Naive thymus-derived CD4-positive, alpha-beta T cell (primary cell): Measurements from ENCODE around the gene TIAL1. TPM values are rescaled to one million over a fixed set of nuclear protein-coding genes. Genes with fewer than 3 reads are reported as not detected.
"Not testable (repeated sequence)": the region's sequence is repeated elsewhere in the genome, so short reads cannot be mapped to it uniquely, and the experiment has no call there.

Experiments
- ATAC-seq: fragments of 150-1000 bp; cut with Tn5 transposase; 2 replicates; pipeline ENCODE4 v1.10.0; 2021; ENCODE audit warnings: mild to moderate bottlenecking, moderate library complexity
- CTCF ChIA-PET: fragments of 350-600 bp; sonication (Branson Sonifier 250); formaldehyde crosslinking; loops from one replicate; lab custom pipeline; 2021; ENCODE audit warnings: antibody characterized with exemption; lab: Charles Lee
- POLR2A ChIA-PET: fragments of 350-600 bp; sonication (Branson Sonifier 250); formaldehyde crosslinking; loops from one replicate; lab custom pipeline; 2021; ENCODE audit warnings: antibody characterized with exemption, inconsistent platforms; lab: Charles Lee
- DNase-seq, 9 donors: peaks; one replicate each; pipeline versions ENCODE4 v3.0.0 to v3.0.0-alpha.2; 2020 to 2022; ENCODE audit warnings: mixed read lengths in 1 of 9
- H3K27ac ChIP-seq: one replicate; pipeline ENCODE4 v1.7.0; 2013; ENCODE audit warnings: mild to moderate bottlenecking, low read depth, low read length, moderate library complexity
- H3K27me3 ChIP-seq, 2 donors: one replicate each; pipeline ENCODE4 v1.7.0; 2013; ENCODE audit warnings: low read length in 2 of 2, mild to moderate bottlenecking in 2 of 2, moderate library complexity in 2 of 2; ENCODE audit not compliant: control insufficient read depth in 2 of 2, insufficient read depth in 2 of 2
- H3K36me3 ChIP-seq, 3 experiments: 1 replicate in 2 of 3; 2 replicates in 1 of 3; pipeline ENCODE4 v1.7.0; 2013; ENCODE audit warnings: low read length in 3 of 3, mild to moderate bottlenecking in 3 of 3, moderate library complexity in 1 of 3; ENCODE audit not compliant: insufficient read depth in 3 of 3, control insufficient read depth in 2 of 3
- H3K4me1 ChIP-seq, 2 donors: one replicate each; pipeline ENCODE4 v1.7.0; 2013; ENCODE audit warnings: low read length in 2 of 2, mild to moderate bottlenecking in 2 of 2, moderate library complexity in 1 of 2; ENCODE audit not compliant: control insufficient read depth in 2 of 2, insufficient read depth in 2 of 2
- H3K4me3 ChIP-seq: 2 replicates; pipeline ENCODE4 v1.7.0; 2013; ENCODE audit warnings: mild to moderate bottlenecking, low read length
- H3K9me3 ChIP-seq, 3 experiments: 1 replicate in 2 of 3; 2 replicates in 1 of 3; pipeline ENCODE4 v1.7.0; 2013; ENCODE audit warnings: low read length in 3 of 3; ENCODE audit not compliant: control insufficient read depth in 2 of 3
- H3K27ac Mint-ChIP-seq, 9 donors: one replicate each; pipeline ENCODE4 v1.8.0; 2020 to 2022; ENCODE audit warnings: mixed read lengths in 9 of 9, mild to moderate bottlenecking in 8 of 9, moderate library complexity in 5 of 9, inconsistent platforms in 2 of 9
- H3K27me3 Mint-ChIP-seq, 5 donors: one replicate each; pipeline ENCODE4 v1.8.0; 2021 to 2022; ENCODE audit warnings: mixed read lengths in 5 of 5, mild to moderate bottlenecking in 1 of 5
- H3K36me3 Mint-ChIP-seq, 5 donors: one replicate each; pipeline ENCODE4 v1.8.0; 2020 to 2022; ENCODE audit warnings: mixed read lengths in 5 of 5, mild to moderate bottlenecking in 3 of 5, inconsistent platforms in 1 of 5
- H3K4me1 Mint-ChIP-seq, 7 donors: one replicate each; pipeline ENCODE4 v1.8.0; 2020 to 2022; ENCODE audit warnings: mixed read lengths in 7 of 7, mild to moderate bottlenecking in 3 of 7, inconsistent platforms in 1 of 7
- H3K4me3 Mint-ChIP-seq, 10 donors: one replicate each; pipeline ENCODE4 v1.8.0; 2020 to 2022; ENCODE audit warnings: mild to moderate bottlenecking in 10 of 10, mixed read lengths in 10 of 10, moderate library complexity in 6 of 10, inconsistent platforms in 2 of 10
- H3K9me3 Mint-ChIP-seq, 11 donors: one replicate each; pipeline ENCODE4 v1.8.0; 2020 to 2022; ENCODE audit warnings: mixed read lengths in 11 of 11, mild to moderate bottlenecking in 4 of 11, inconsistent platforms in 1 of 11, moderate library complexity in 1 of 11
- intact Hi-C, 2 donors: fragments of 100-400 bp; cut with micrococcal nuclease; formaldehyde crosslinking; loops; one replicate each; pipeline ENCODE4 v1.15.1; 2023
- polyA plus RNA-seq, 2 donors: library from polyadenylated mRNA; unstranded; fragments of 300-500 nt; fragmentation: Illumina TruSeq; gene quantifications; one replicate each; pipeline ENCODE4 v1.2.3, GENCODE V29; 2021
- total RNA-seq, 6 experiments: library from RNA in 5 of 6; stranded (reverse) in 5 of 6; gene quantifications; 1 replicate in 5 of 6; 2 replicates in 1 of 6; pipeline ENCODE4 v1.2.3 and lab custom pipeline; 2021 to 2026

Gene TIAL1
- total and polyA plus RNA-seq, 7 experiments from 2014 or later: 10.5 to 228 (median 171) TPM

DNA sequence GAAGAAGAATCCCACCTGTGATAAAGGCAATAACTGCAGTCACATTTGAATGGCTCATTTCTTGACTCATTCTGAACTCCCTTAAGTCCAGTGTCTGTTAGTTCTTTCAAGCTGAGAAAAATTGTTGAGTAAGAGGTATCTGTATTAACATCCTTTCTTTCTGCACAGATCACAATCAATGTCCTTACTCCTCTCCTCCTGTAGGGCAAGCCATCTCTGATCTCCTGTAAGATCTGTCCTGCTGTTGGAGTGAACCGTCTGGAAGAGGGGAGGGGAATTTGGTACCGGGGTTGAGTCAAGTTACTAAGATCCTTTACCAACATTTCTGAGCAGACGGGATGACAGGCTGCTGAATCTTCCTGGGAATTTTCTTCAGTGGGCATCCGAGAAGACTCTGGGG, 34.7 kb downstream of the TIAL1 start:
- intact Hi-C loops: no loop called here

DNA sequence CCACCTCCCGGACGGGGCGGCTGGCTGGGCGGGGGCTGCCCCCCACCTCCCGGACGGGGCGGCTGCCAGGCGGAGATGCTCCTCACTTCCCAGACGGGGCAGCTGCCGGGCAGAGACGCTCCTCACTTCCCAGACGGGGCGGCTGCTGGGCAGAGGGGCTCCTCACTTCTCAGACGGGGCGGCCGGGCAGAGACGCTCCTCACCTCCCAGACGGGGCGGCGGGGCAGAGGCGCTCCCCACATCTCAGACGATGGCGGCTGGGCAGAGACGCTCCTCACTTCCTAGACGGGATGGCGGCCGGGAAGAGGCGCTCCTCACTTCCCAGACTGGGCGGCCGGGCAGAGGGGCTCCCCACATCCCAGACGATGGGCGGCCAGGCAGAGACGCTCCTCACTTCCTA, 37.3 kb downstream of the TIAL1 start:
- CTCF ChIA-PET: not testable (repeated sequence)

More for the DNA sequence above, 34.7 kb downstream of the TIAL1 start:
- no peaks in the 10 kb centered on the region for H3K4me1 ChIP-seq
- H3K27me3 ChIP-seq: no peaks in the 10 kb centered on the region
- H3K9me3 Mint-ChIP-seq: no peaks in the 10 kb centered on the region
- CTCF ChIA-PET: no interaction called here
- no peaks in the 10 kb centered on the region for H3K27me3 Mint-ChIP-seq
- no peaks in the 10 kb centered on the region for H3K9me3 ChIP-seq
- DNase-seq: no peak
- POLR2A ChIA-PET: no interaction called here
- no peaks in the 10 kb centered on the region for H3K36me3 ChIP-seq
- no peaks in the 10 kb centered on the region for H3K36me3 Mint-ChIP-seq
- peaks cover 0 to 2% (median 0%) of the 10 kb centered on the region in 7 donors for H3K4me1 Mint-ChIP-seq
- H3K27ac Mint-ChIP-seq: no peak overlapping the region
- no peak overlapping the region for H3K27ac ChIP-seq
- no peak overlapping the region for H3K4me3 ChIP-seq
- no peak overlapping the region for H3K4me3 Mint-ChIP-seq
- no peak for ATAC-seq

DNA sequence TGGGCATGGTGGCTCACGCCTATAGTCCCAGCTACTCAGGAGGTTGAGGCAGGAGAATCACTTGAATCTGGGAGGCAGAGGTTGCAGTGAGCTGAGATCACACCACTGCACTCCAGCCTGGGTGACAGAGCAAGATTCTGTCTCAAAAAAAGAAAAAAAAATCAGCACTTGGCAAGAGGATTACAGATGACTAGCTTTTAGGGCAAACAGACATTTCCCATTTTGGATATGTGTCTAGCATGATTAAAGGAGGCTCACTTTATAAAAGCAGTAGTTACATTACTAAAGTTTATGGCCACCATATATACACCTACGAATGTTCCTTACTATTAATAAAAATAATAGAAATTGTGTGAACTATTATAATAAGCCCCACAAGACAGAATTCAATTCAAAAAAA, 40.7 kb downstream of the TIAL1 start:
- H3K27ac Mint-ChIP-seq, H3K27ac ChIP-seq, POLR2A ChIA-PET, H3K4me3 ChIP-seq, CTCF ChIA-PET, ATAC-seq, intact Hi-C loops, H3K36me3 ChIP-seq, H3K4me3 Mint-ChIP-seq, H3K4me1 Mint-ChIP-seq, H3K27me3 ChIP-seq, H3K4me1 ChIP-seq, DNase-seq, H3K9me3 ChIP-seq, H3K36me3 Mint-ChIP-seq, H3K9me3 Mint-ChIP-seq: not testable (repeated sequence)
- peaks cover 0 to 15% (median 0%) of the 10 kb centered on the region in 5 donors for H3K27me3 Mint-ChIP-seq

More for the DNA sequence above, 37.3 kb downstream of the TIAL1 start:
- H3K27ac ChIP-seq, intact Hi-C loops, H3K4me3 ChIP-seq, H3K36me3 ChIP-seq, H3K9me3 ChIP-seq, H3K9me3 Mint-ChIP-seq, H3K27me3 Mint-ChIP-seq, H3K4me3 Mint-ChIP-seq, H3K27ac Mint-ChIP-seq, DNase-seq, POLR2A ChIA-PET, ATAC-seq, H3K27me3 ChIP-seq, H3K36me3 Mint-ChIP-seq, H3K4me1 ChIP-seq, H3K4me1 Mint-ChIP-seq: not testable (repeated sequence)

DNA sequence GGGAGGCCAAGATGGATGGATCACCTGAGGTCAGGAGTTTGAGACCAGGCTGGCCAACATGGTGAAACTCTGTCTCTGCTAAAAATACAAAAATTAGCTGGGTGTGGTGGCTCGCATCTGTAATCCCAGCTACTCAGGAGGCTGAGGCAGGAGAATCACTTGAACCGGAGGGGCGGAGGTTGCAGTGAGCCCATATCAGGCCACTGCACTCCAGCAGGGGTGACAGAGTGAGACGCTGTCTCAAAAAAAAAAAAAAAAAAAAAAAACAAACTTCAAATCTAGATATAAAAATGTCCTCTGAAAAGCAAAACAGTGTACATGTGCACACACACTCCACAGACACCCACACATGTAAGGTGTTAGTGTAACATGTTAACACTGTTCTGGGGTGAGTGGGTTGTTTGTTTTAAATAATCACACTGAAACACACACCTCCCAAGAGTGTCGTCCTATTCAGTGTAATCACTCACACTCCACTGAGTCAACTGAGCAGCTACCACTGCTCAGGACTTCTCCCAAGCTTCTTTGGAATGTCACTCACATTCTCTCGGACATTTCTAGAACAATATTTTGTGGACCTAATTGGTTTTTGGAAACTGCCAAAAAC, 41.5 kb downstream of the TIAL1 start:
- H3K27me3 ChIP-seq: no peaks in the 10 kb centered on the region
- Mint-ChIP-seq H3K36me3 (no peaks in the 10 kb centered on the region), H3K9me3 (no peaks in the 10 kb centered on the region), H3K4me1 (no peaks in the 10 kb centered on the region), H3K27ac (no peak overlapping the region), H3K4me3 (no peak overlapping the region), H3K27me3 (peaks cover 0 to 19% (median 0%) of the 10 kb centered on the region in 5 donors)
- no peaks in the 10 kb centered on the region for H3K9me3 ChIP-seq
- no peak overlapping the region for H3K4me3 ChIP-seq
- DNase-seq (peak in 1 of 9 donors; percentile 0), ATAC-seq (no peak)
- POLR2A ChIA-PET: interaction anchor here (0.6 kb wide), 1 partner anchor 471 kb away, joined by 3 read pairs; no protein-coding TSS in a partner anchor
- H3K27ac ChIP-seq: no peak overlapping the region
- H3K36me3 ChIP-seq: no peaks in the 10 kb centered on the region
- intact Hi-C loops: no loop called here
- CTCF ChIA-PET: no interaction called here
- no peaks in the 10 kb centered on the region for H3K4me1 ChIP-seq

DNA sequence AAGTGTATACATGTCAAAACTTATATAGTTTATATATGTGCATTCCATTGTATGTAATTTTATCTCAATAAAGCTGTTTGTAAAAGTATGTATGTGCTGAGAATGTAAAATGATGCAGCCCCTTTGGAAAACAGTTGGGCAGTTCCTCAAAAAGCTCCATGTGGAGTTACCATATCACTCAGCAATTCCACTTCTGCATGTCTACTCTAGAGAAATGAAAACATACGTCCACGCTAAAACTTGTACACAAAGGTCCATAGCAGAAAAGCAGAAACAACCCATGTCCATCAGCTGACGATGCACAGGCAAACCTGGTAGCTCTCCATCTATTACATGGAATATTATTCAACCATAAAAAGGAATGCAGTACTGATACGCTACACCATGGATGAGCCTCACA, 45.9 kb downstream of the TIAL1 start:
- no peak overlapping the region for H3K4me3 Mint-ChIP-seq
- H3K27ac Mint-ChIP-seq: no peak overlapping the region
- Histone ChIP-seq H3K4me1 (no peaks in the 10 kb centered on the region), H3K9me3 (no peaks in the 10 kb centered on the region), H3K27me3 (no peaks in the 10 kb centered on the region), H3K4me3 (no peak overlapping the region), H3K36me3 (no peaks in the 10 kb centered on the region), H3K27ac (no peak overlapping the region)
- ATAC-seq: no peak
- CTCF ChIA-PET: no interaction called here
- peaks cover 0 to 3% (median 0%) of the 10 kb centered on the region in 7 donors for H3K4me1 Mint-ChIP-seq
- H3K27me3 Mint-ChIP-seq: peaks cover 0 to 50% (median 8%) of the 10 kb centered on the region in 5 donors
- no peak for DNase-seq
- intact Hi-C loops: no loop called here
- H3K9me3 Mint-ChIP-seq: no peaks in the 10 kb centered on the region
- no peaks in the 10 kb centered on the region for H3K36me3 Mint-ChIP-seq
- POLR2A ChIA-PET: no interaction called here

DNA sequence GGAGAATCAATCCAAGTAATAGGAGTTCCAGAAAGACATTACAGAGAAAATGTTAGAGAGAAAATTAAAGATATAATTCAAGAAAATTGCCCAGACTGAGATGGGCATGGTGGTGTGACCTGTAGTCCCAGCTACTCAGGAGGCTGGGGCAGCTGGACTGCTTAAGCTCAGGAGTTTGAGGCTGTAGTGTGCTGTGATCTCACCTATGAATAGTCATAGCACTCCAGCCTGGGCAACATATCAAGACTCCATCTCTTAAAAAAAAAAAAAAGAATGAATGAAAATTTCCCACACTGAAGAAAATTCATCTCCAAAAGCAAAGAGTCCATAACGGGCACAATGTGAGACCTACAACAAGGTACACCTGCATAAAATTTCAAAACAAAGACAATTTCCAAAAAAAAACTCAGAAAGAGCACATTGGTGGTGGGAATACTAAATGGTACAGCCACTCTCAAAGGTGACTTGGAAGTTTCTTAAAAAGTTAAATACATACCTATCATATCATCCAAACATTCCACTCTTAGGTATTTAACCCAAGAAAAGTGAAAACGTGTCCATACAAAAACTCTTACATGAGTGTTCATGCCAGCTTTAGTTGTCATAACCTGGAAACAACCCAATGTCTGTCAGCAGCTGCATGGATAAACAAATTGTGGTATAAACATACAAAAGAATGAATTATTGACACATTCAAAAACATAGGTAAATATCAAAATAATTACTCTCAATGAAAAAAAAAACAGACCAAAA, 47.3 kb downstream of the TIAL1 start:
- intact Hi-C loops: no loop called here
- no peak overlapping the region for H3K4me3 Mint-ChIP-seq
- H3K9me3 Mint-ChIP-seq: no peaks in the 10 kb centered on the region
- peak overlapping the region in 1 of 9 donors; percentile 0 for H3K27ac Mint-ChIP-seq
- no peaks in the 10 kb centered on the region for H3K9me3 ChIP-seq
- H3K4me3 ChIP-seq: no peak overlapping the region
- H3K4me1 ChIP-seq: no peaks in the 10 kb centered on the region
- no peak overlapping the region for H3K27ac ChIP-seq
- no peaks in the 10 kb centered on the region for H3K36me3 ChIP-seq
- ATAC-seq (no peak), DNase-seq (no peak)
- POLR2A ChIA-PET: interaction anchor here (0.7 kb wide), 3 partner anchors 14 to 343 kb away, joined by 3 to 8 read pairs (median 3); no protein-coding TSS in a partner anchor
- H3K27me3 ChIP-seq: no peaks in the 10 kb centered on the region
- H3K4me1 Mint-ChIP-seq: peaks cover 0 to 7% (median 0%) of the 10 kb centered on the region in 7 donors
- H3K36me3 Mint-ChIP-seq: no peaks in the 10 kb centered on the region
- CTCF ChIA-PET: interaction anchor here (0.7 kb wide), 1 partner anchor 125 kb away, joined by 3 read pairs; no protein-coding TSS in a partner anchor
- H3K27me3 Mint-ChIP-seq: peaks cover 0 to 53% (median 8%) of the 10 kb centered on the region in 5 donors
